Spleen (tissue), 11 donors: ENCODE measurements around the gene CCDC77. TPM values are rescaled to one million over a fixed set of nuclear protein-coding genes. Genes with fewer than 3 reads are reported as not detected.
"Not testable (repeated sequence)": the region's sequence is repeated elsewhere in the genome, so short reads cannot be mapped to it uniquely, and the experiment has no call there.

ENCODE experiments used
- DNase-seq: peaks from one replicate; pipeline ENCODE4 v3.0.0-alpha.2; 2020
- H3K27ac ChIP-seq, 8 donors: fragments of 200-600 bp; sonication (generic) in 7 of 8; 1 replicate in 4 of 8; 2 replicates in 4 of 8; pipeline versions ENCODE4 v1.5.0 to v1.8.0; 2016 to 2021; ENCODE audit warnings: inconsistent platforms in 4 of 8, mild to moderate bottlenecking in 4 of 8, moderate library complexity in 1 of 8
- H3K27me3 ChIP-seq, 7 donors: fragments of 200-600 bp; sonication (generic) in 6 of 7; replicated peaks in 1 of 7; 1 replicate in 4 of 7; 2 replicates in 3 of 7; pipeline versions ENCODE4 v1.5.0 to v1.8.0; 2016 to 2021; ENCODE audit warnings: inconsistent platforms in 3 of 7, mild to moderate bottlenecking in 1 of 7
- H3K36me3 ChIP-seq, 6 donors: fragments of 200-600 bp; sonication (generic) in 5 of 6; 1 replicate in 4 of 6; 2 replicates in 2 of 6; pipeline versions ENCODE4 v1.5.0 to v1.8.0; 2016 to 2021; ENCODE audit warnings: inconsistent platforms in 2 of 6
- H3K4me1 ChIP-seq, 6 donors: fragments of 200-600 bp; sonication (generic) in 5 of 6; 1 replicate in 3 of 6; 2 replicates in 3 of 6; pipeline versions ENCODE4 v1.5.0 to v1.8.0; 2016 to 2021; ENCODE audit warnings: inconsistent platforms in 3 of 6
- H3K4me3 ChIP-seq, 8 donors: fragments of 200-600 bp; sonication (generic) in 7 of 8; 1 replicate in 4 of 8; 2 replicates in 4 of 8; pipeline versions ENCODE4 v1.5.0 to v1.8.0; 2016 to 2021; ENCODE audit warnings: inconsistent platforms in 4 of 8, mild to moderate bottlenecking in 4 of 8, moderate library complexity in 2 of 8
- H3K9me3 ChIP-seq, 8 donors: fragments of 200-600 bp; sonication (generic) in 7 of 8; 1 replicate in 4 of 8; 2 replicates in 4 of 8; pipeline versions ENCODE4 v1.5.0 to v1.8.0; 2016 to 2021; ENCODE audit warnings: inconsistent platforms in 4 of 8
- CTCF ChIP-seq, 11 experiments: fragments of 200-600 bp in 7 of 11; fragments of 450-650 bp in 4 of 11; sonication (generic) in 4 of 11; IDR thresholded peaks in 8 of 11; conservative IDR thresholded peaks in 3 of 11; 1 replicate in 7 of 11; 2 replicates in 4 of 11; pipeline versions ENCODE4 v1.4.0 to v1.8.0; 2016 to 2021; ENCODE audit warnings: antibody characterized with exemption in 11 of 11, inconsistent platforms in 4 of 11, mild to moderate bottlenecking in 1 of 11
- POLR2A ChIP-seq, 3 donors: fragments of 450-650 bp; IDR thresholded peaks; one replicate each; pipeline ENCODE4 v1.5.1; 2017; ENCODE audit warnings: antibody characterized with exemption in 3 of 3, mild to moderate bottlenecking in 1 of 3
- POLR2AphosphoS5 ChIP-seq, 3 donors: sonication (generic); formaldehyde crosslinking; IDR thresholded peaks; one replicate each; pipeline ENCODE4 v1.5.1; 2017; ENCODE audit warnings: antibody characterized with exemption in 3 of 3
- WGBS, 5 donors: extraction: QIAGEN DNeasy Blood & Tissue Kit in 3 of 5; methylation state at CpG; one replicate each; pipeline versions ENCODE4 v1.1.5 to v1.1.7; 2013 to 2018; 5-methylcytosine and 5-hydroxymethylcytosine counted together
- intact Hi-C: fragments of 100-400 bp; cut with DNase I; formaldehyde crosslinking; loops from one replicate; pipeline ENCODE4 v1.15.0; 2023; ENCODE audit warnings: low total_unique reads
- polyA plus RNA-seq, 3 donors: library from polyadenylated mRNA; stranded (reverse); fragments of 200-250 nt; gene quantifications; one replicate each; pipeline ENCODE4 v1.2.1, GENCODE V29; 2013
- total RNA-seq, 7 donors: library from RNA; depleted of rRNA in 3 of 7; stranded (reverse); fragments of >200 nt in 3 of 7; fragmentation: NEBNext Ultra II Directional in 4 of 7; extraction: Animal tissue kit (Norgen Biotek cat#: 25700) in 4 of 7; gene quantifications; one replicate each; pipeline versions ENCODE4 v1.1.0 to v1.2.1, GENCODE V29; 2016 to 2021
- donor health status: healthy with polysubstance abuse.
- donor health status: DM: no; HTN: no; CAD: no; lungs with moderate emphysema.
- donor health status: DM: no; HTN: no; CAD: no.
- donor health status: Bipolar disorder and iron deficiency.
- donor health status: healthy.
- donor health status: DM: no; HTN: no; CAD: no.
- donor health status: DM: yes; HTN: yes; CAD: no.

CCDC77 gene
- total and polyA plus RNA-seq, 10 donors, result 6.5 to 17.9 (median 10.1) TPM

- WGBS, 5 donors, result 0 to 2% (median 1%) methylated on average over 8 of the region's 8 CpGs
- Histone ChIP-seq H3K4me1 (peaks cover 4 to 24% (median 19%) of the 10 kb centered on the region in 6 donors), H3K27ac (peak overlapping the region in 6 of 8 donors; percentile 55 to 81 (median 76)), H3K4me3 (peak overlapping the region; percentile 55 to 89 (median 72)), H3K36me3 (peaks cover 0 to 13% (median 0%) of the 10 kb centered on the region in 6 donors), H3K9me3 (no peaks in the 10 kb centered on the region), H3K27me3 (no peaks in the 10 kb centered on the region)
- intact Hi-C loops, result no loop called here
- TF ChIP-seq CTCF (IDR thresholded peaks at IDR 0.05 in 8 of 11, conservative IDR thresholded peaks at IDR 0.05 in 3 of 11) (no peak), POLR2A (IDR thresholded peaks at IDR 0.05) (no peak), POLR2AphosphoS5 (IDR thresholded peaks at IDR 0.05) (no peak)
- DNase-seq, result no peak
Measured at GRCh38 chr12:402029-402389, 565 bp downstream of the CCDC77 start.

- H3K27ac ChIP-seq, result no peak overlapping the region
- 91 to 94% (median 93%) methylated on average over 2 of the region's 2 CpGs for WGBS, 5 donors
- peaks cover 0 to 88% (median 57%) of the 10 kb centered on the region in 6 donors for H3K36me3 ChIP-seq
- no peaks in the 10 kb centered on the region for H3K9me3 ChIP-seq
- no peak overlapping the region for H3K4me3 ChIP-seq
- no peak for DNase-seq
- no peaks in the 10 kb centered on the region for H3K27me3 ChIP-seq
- intact Hi-C loops, result no loop called here
- no peak for TF ChIP-seq POLR2A (IDR thresholded peaks at IDR 0.05)
- no peaks in the 10 kb centered on the region for H3K4me1 ChIP-seq
Measured at GRCh38 chr12:414859-415258, 13.4 kb downstream of the CCDC77 start.

GRCh38 chr12:418432-418831 is 17.0 kb downstream of the CCDC77 start:
- intact Hi-C loops, result no loop called here
- H3K4me1 ChIP-seq, result no peaks in the 10 kb centered on the region
- 96 to 98% (median 96%) methylated on average over 6 of the region's 6 CpGs for WGBS, 5 donors
- TF ChIP-seq CTCF (IDR thresholded peaks at IDR 0.05 in 8 of 11, conservative IDR thresholded peaks at IDR 0.05 in 3 of 11) (no peak), POLR2AphosphoS5 (IDR thresholded peaks at IDR 0.05) (no peak), POLR2A (IDR thresholded peaks at IDR 0.05) (no peak)
- H3K27ac ChIP-seq, result no peak overlapping the region
- peaks cover 0 to 67% (median 35%) of the 10 kb centered on the region in 6 donors for H3K36me3 ChIP-seq
- H3K4me3 ChIP-seq, result no peak overlapping the region
- no peak for DNase-seq
- H3K27me3 ChIP-seq, result no peaks in the 10 kb centered on the region
- H3K9me3 ChIP-seq, result no peaks in the 10 kb centered on the region

GRCh38 chr12:422526-422925 is 21.1 kb downstream of the CCDC77 start:
- intact Hi-C loops, result no loop called here

GRCh38 chr12:435737-436136 is 34.3 kb downstream of the CCDC77 start:
- H3K27me3 ChIP-seq, H3K27ac ChIP-seq, H3K4me3 ChIP-seq, intact Hi-C loops, H3K4me1 ChIP-seq, DNase-seq, H3K9me3 ChIP-seq: not testable (repeated sequence)
- 92 to 96% (median 95%) methylated on average over 2 of the region's 2 CpGs for WGBS, 5 donors
- peaks cover 0 to 97% (median 46%) of the 10 kb centered on the region in 6 donors for H3K36me3 ChIP-seq

More at GRCh38 chr12:422526-422925, 21.1 kb downstream of the CCDC77 start:
- no peak for TF ChIP-seq POLR2A (IDR thresholded peaks at IDR 0.05)
- TF ChIP-seq CTCF (IDR thresholded peaks at IDR 0.05 in 8 of 11, conservative IDR thresholded peaks at IDR 0.05 in 3 of 11), result no peak
- no peak for TF ChIP-seq POLR2AphosphoS5 (IDR thresholded peaks at IDR 0.05)
- H3K36me3 ChIP-seq, result peaks cover 0 to 71% (median 23%) of the 10 kb centered on the region in 6 donors
- no peaks in the 10 kb centered on the region for H3K27me3 ChIP-seq
- no peaks in the 10 kb centered on the region for H3K9me3 ChIP-seq
- DNase-seq, result no peak
- no peaks in the 10 kb centered on the region for H3K4me1 ChIP-seq
- 93 to 98% (median 97%) methylated on average over 3 of the region's 3 CpGs for WGBS, 5 donors
- no peak overlapping the region for H3K27ac ChIP-seq
- H3K4me3 ChIP-seq, result no peak overlapping the region
